Measurements from ENCODE around the gene TRERF1.

DNA sequence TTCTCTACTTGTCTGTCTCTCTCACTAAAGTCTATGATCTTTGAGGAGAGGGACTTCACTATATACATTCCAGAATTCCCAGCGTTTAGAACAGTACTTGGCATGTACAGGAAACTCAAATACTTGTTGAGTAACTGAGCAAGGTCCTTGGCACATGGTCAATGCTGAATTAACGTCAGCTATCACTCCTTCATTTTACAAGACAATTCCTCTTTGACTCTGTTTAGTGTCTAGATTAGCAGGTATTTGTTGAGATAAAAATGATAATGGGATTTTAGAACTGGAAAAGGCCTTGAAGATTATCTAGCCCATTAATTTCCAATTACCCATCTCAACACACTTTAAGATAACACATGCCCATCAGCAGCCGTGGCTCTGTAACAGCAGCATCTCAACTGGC lies 250.3 kb downstream of the TRERF1 start:
- TF ChIP-seq POLR2A (IDR thresholded peaks at IDR 0.05), result no peak
- TF ChIP-seq, protein P1, sequence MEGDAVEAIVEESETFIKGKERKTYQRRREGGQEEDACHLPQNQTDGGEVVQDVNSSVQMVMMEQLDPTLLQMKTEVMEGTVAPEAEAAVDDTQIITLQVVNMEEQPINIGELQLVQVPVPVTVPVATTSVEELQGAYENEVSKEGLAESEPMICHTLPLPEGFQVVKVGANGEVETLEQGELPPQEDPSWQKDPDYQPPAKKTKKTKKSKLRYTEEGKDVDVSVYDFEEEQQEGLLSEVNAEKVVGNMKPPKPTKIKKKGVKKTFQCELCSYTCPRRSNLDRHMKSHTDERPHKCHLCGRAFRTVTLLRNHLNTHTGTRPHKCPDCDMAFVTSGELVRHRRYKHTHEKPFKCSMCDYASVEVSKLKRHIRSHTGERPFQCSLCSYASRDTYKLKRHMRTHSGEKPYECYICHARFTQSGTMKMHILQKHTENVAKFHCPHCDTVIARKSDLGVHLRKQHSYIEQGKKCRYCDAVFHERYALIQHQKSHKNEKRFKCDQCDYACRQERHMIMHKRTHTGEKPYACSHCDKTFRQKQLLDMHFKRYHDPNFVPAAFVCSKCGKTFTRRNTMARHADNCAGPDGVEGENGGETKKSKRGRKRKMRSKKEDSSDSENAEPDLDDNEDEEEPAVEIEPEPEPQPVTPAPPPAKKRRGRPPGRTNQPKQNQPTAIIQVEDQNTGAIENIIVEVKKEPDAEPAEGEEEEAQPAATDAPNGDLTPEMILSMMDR (IDR thresholded peaks at IDR 0.05), result no peak
